A549 treated with DMSO at 1 μM for 4 hours (cell line): Measurements from ENCODE around the gene EIF4E. TPM values are rescaled to one million over a fixed set of nuclear protein-coding genes. Genes with fewer than 3 reads are reported as not detected.

Experiments
- total RNA-seq: library from RNA; stranded (reverse); fragments of 200-300 nt; extraction: Qiagen RNA extraction; gene quantifications from 5 replicates; pipeline ENCODE4 v1.2.3, GENCODE V29; 2022; ENCODE audit warnings: low read depth

Gene EIF4E, protein sequence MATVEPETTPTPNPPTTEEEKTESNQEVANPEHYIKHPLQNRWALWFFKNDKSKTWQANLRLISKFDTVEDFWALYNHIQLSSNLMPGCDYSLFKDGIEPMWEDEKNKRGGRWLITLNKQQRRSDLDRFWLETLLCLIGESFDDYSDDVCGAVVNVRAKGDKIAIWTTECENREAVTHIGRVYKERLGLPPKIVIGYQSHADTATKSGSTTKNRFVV
- 86.5 to 139 TPM (median 97.7 TPM) in 5 replicates for total RNA-seq

DNA sequence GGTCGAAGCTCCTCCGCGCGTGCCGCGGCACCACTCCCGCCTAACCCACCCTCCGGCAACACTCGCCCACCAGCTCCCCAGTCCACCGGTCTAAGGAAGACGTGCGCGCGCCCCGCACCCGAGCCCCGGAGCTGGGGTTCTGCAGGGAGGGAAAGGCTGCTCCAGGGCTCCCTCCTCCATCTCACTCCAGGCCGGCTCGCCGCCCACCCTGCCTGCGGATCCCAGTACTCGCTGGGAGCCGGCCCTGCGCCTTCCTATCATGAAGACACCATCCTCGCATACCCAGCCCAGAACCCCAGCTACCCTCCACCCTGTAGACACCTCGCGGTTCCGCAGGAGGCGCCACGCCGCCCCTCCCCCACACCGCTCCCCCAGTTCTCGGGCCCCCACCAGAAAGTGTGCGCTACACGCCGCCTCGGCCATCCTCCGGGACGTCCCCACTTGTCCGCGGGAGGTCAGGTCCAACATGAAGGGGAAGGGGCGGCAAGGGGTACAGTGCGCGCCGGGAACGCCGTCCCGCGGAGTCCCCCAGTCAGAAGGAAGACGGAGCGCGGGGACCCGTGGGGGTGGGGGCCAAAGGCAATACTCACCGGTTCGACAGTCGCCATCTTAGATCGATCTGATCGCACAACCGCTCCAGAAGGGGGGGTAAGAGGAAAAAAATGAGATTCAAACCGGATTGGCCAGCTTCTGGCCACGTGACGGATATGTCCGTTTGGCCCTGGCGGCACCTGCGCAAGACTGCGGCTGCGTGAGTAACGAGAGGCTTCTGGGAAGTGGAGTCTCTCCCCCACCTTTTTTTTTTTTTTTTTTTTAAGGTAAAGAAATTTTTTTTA lies at the start of gene EIF4E:
TSS of gene EIF4E (minus strand) at position 629 of the 836 bp plus-strand sequence. CDS start at position 608, 21 bp downstream.

Other genes with a start within 250 kb of the EIF4E start
- gene METAP1, start 66.6 kb upstream of the EIF4E start, total RNA-seq, result 47.1 to 68.1 TPM (median 56.9 TPM) in 5 replicates
- 97.0 to 141 TPM (median 106 TPM) in 5 replicates for gene ADH5, start 159.7 kb upstream of the EIF4E start, total RNA-seq
- not detected in 5 replicates for gene ADH4, start 215.2 kb upstream of the EIF4E start, total RNA-seq